ENCODE measurements around the gene FLNB. TPM values are rescaled to one million over a fixed set of nuclear protein-coding genes. Genes with fewer than 3 reads are reported as not detected.

FLNB gene
- total RNA-seq, 1 experiment from 2014 or later: 580 TPM

DNA sequence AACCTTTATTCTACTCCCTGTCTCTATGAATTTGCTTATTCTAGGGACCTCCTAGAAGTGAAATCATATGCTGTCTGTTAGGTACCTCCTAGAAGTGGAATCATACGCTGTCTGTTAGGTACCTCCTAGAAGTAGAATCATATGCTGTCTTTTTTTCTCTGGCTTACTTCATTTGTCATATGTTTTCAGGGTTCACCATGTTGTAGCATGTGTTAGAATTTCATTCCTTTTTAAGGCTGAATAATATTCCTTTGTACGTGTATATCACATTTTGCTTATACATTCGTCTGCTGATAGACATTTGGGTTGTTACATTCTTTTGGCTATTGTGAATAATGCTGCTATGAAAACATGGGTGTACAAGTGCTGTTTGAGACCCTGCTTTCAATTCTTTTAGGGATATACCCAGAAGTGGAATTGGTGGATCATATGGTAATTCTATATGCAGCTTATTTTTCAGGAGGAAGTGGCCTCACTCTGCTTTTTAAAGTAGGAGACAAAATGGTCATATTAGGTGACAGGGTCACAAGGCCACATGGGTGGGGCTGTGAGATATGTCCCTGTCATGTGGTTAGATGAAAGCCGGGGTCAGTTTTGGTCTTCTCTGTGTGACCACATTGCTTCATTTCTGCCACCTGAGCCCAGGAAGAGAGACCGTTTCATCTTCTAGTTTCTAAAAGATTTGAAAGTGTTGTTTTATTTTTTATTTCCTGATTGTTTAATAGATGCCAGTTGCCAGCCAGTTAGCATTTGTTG lies 76.7 kb downstream of the FLNB start:
- TF ChIP-seq, protein P1, sequence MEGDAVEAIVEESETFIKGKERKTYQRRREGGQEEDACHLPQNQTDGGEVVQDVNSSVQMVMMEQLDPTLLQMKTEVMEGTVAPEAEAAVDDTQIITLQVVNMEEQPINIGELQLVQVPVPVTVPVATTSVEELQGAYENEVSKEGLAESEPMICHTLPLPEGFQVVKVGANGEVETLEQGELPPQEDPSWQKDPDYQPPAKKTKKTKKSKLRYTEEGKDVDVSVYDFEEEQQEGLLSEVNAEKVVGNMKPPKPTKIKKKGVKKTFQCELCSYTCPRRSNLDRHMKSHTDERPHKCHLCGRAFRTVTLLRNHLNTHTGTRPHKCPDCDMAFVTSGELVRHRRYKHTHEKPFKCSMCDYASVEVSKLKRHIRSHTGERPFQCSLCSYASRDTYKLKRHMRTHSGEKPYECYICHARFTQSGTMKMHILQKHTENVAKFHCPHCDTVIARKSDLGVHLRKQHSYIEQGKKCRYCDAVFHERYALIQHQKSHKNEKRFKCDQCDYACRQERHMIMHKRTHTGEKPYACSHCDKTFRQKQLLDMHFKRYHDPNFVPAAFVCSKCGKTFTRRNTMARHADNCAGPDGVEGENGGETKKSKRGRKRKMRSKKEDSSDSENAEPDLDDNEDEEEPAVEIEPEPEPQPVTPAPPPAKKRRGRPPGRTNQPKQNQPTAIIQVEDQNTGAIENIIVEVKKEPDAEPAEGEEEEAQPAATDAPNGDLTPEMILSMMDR (IDR thresholded peaks at IDR 0.05; ENCODE audit: unreplicated experiment): no peak
- no peak overlapping the region for H3K4me3 Mint-ChIP-seq (ENCODE audit: unreplicated experiment)
- no TSS peak for BruUV-seq (replicated peaks)
- no peaks in the 10 kb centered on the region for H3K9me3 Mint-ChIP-seq (ENCODE audit: unreplicated experiment)
- H3K4me1 Mint-ChIP-seq (ENCODE audit: insufficient read depth, unreplicated experiment): peaks cover 9% of the 10 kb centered on the region
- CTCF ChIA-PET: interaction anchor here (0.9 kb wide), 1 partner anchor 77 kb away, joined by 3 read pairs; the partner anchor contains the start of gene FLNB
- POLR2A ChIA-PET: no interaction called here
- peaks cover 94% of the 10 kb centered on the region for H3K36me3 Mint-ChIP-seq (ENCODE audit: insufficient read depth, unreplicated experiment)
- intact Hi-C loops (cut with micrococcal nuclease): no loop called here
- H3K27ac Mint-ChIP-seq (ENCODE audit: low read depth, unreplicated experiment): peak overlapping the region; percentile 37
- H3K27me3 Mint-ChIP-seq (ENCODE audit: insufficient read depth, unreplicated experiment): no peaks in the 10 kb centered on the region
- DNase-seq (ENCODE audit: unreplicated experiment): no peak

DNA sequence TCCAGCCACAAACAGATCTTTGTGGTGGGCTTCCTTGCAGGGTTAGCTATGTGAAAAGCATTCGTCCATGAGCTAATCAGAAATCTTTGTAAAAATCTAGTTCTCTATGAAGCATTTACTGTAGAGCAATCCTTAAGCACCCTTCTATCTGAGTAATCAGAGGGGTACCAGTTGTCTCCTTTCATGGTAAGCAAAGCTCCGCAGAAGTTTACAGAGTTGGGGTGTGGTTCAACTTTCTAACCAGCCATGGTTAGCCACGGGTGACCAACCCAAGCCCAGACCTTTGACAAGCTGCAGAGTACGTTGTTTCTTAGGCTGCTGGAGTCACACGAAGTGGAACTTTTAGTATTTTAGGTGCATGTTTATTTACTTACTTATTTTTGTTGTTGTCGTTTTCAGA lies 77.4 kb downstream of the FLNB start:
- no peaks in the 10 kb centered on the region for H3K9me3 Mint-ChIP-seq (ENCODE audit: unreplicated experiment)
- no TSS peak for BruUV-seq (replicated peaks)
- H3K27ac Mint-ChIP-seq (ENCODE audit: low read depth, unreplicated experiment): peak overlapping the region; percentile 37
- ChIA-PET CTCF (interaction anchor here (0.7 to 0.9 kb wide), 3 partner anchors 10 to 129 kb away, joined by 3 to 4 read pairs (median 3); partner anchors contain the start of gene FLNB), POLR2A (no interaction called here)
- peaks cover 92% of the 10 kb centered on the region for H3K36me3 Mint-ChIP-seq (ENCODE audit: insufficient read depth, unreplicated experiment)
- H3K4me1 Mint-ChIP-seq (ENCODE audit: insufficient read depth, unreplicated experiment): peaks cover 9% of the 10 kb centered on the region
- H3K4me3 Mint-ChIP-seq (ENCODE audit: unreplicated experiment): no peak overlapping the region
- H3K27me3 Mint-ChIP-seq (ENCODE audit: insufficient read depth, unreplicated experiment): no peaks in the 10 kb centered on the region
- intact Hi-C loops (cut with micrococcal nuclease): no loop called here
- no peak for DNase-seq (ENCODE audit: unreplicated experiment)
- TF ChIP-seq, protein P1 (IDR thresholded peaks at IDR 0.05; ENCODE audit: unreplicated experiment): no peak

- ChIA-PET CTCF (interaction anchor here (0.5 kb wide), 1 partner anchor 25 kb away, joined by 3 read pairs; no protein-coding TSS in a partner anchor), POLR2A (interaction anchor here (1.0 kb wide), 1 partner anchor 22 kb away, joined by 3 read pairs; no protein-coding TSS in a partner anchor)
- no TSS peak for BruUV-seq (replicated peaks)
- TF ChIP-seq, protein P1 (IDR thresholded peaks at IDR 0.05; ENCODE audit: unreplicated experiment): no peak
- H3K4me3 Mint-ChIP-seq (ENCODE audit: unreplicated experiment): no peak overlapping the region
- intact Hi-C loops (cut with micrococcal nuclease): no loop called here
- peaks cover 78% of the 10 kb centered on the region for H3K36me3 Mint-ChIP-seq (ENCODE audit: insufficient read depth, unreplicated experiment)
- no peaks in the 10 kb centered on the region for H3K27me3 Mint-ChIP-seq (ENCODE audit: insufficient read depth, unreplicated experiment)
- DNase-seq (ENCODE audit: unreplicated experiment): no peak
- H3K27ac Mint-ChIP-seq (ENCODE audit: low read depth, unreplicated experiment): peak overlapping the region; percentile 0
- H3K4me1 Mint-ChIP-seq (ENCODE audit: insufficient read depth, unreplicated experiment): peaks cover 19% of the 10 kb centered on the region
- no peaks in the 10 kb centered on the region for H3K9me3 Mint-ChIP-seq (ENCODE audit: unreplicated experiment)
Observed at GRCh38 chr3:58088501-58088900, 80.3 kb downstream of the FLNB start.

DNA sequence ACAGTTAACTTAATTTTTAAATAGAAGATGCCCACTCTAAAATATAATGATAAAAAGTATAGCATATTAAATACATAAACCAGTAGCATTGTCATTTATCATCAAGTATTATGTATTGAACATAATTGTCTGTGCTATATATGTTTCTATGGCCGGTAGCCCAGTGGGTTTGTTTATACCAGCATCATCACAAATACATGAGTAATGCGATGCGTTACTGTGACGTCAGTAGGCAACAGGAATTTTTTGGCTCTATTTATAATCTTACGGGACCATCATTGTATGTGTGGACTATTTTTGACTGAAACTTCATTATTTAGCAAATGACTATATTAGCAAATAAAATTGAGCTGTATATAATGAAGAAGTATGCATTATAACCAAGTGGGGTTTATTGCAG lies 82.1 kb downstream of the FLNB start:
- Mint-ChIP-seq H3K27me3 (ENCODE audit: insufficient read depth, unreplicated experiment) (no peaks in the 10 kb centered on the region), H3K27ac (ENCODE audit: low read depth, unreplicated experiment) (no peak overlapping the region), H3K4me1 (ENCODE audit: insufficient read depth, unreplicated experiment) (peaks cover 15% of the 10 kb centered on the region), H3K36me3 (ENCODE audit: insufficient read depth, unreplicated experiment) (peaks cover 70% of the 10 kb centered on the region), H3K9me3 (ENCODE audit: unreplicated experiment) (no peaks in the 10 kb centered on the region), H3K4me3 (ENCODE audit: unreplicated experiment) (no peak overlapping the region)
- ChIA-PET CTCF (interaction anchor here (0.6 kb wide), 1 partner anchor 80 kb away, joined by 3 read pairs; no protein-coding TSS in a partner anchor), POLR2A (interaction anchor here (0.6 kb wide), 1 partner anchor 12 kb away, joined by 4 read pairs; no protein-coding TSS in a partner anchor)
- no TSS peak for BruUV-seq (replicated peaks)
- TF ChIP-seq, protein P1 (IDR thresholded peaks at IDR 0.05; ENCODE audit: unreplicated experiment): no peak
- no peak for DNase-seq (ENCODE audit: unreplicated experiment)
- intact Hi-C loops (cut with micrococcal nuclease): loop anchor here (5.0 kb wide), 1 partner anchor 128 kb away; no protein-coding TSS in a partner anchor
